ENCODE data around the gene UBE4B. TPM values are rescaled to one million over a fixed set of nuclear protein-coding genes. Genes with fewer than 3 reads are reported as not detected.

The UBE4B gene
- 30.8 and 39.3 TPM in 2 replicates for total RNA-seq

- TF ChIP-seq CTCF (conservative IDR thresholded peaks at IDR 0.05; ENCODE audit: low read depth, low read length), result peak; percentile 77
- H3K4me3 ChIP-seq (ENCODE audit: low read depth, low read length), result peak within 1 kb of the TSS; percentile 88
- DNase-seq (ENCODE audit: low read depth), result no peak
These were observed at the start of gene UBE4B for GRCh38 chr1:10032590-10033358. UBE4B (plus strand) TSS chr1:10032958; CDS start chr1:10033671, 713 bp downstream.

GRCh38 chr1:9984253-9984652 lies 48.5 kb upstream of the UBE4B start:
- H3K4me3 ChIP-seq (ENCODE audit: low read depth, low read length), result no peak overlapping the region
- no peak for DNase-seq (ENCODE audit: low read depth)
- no peak for TF ChIP-seq CTCF (conservative IDR thresholded peaks at IDR 0.05; ENCODE audit: low read depth, low read length)

GRCh38 chr1:9985001-9985400 lies 47.8 kb upstream of the UBE4B start:
- no peak overlapping the region for H3K4me3 ChIP-seq (ENCODE audit: low read depth, low read length)
- DNase-seq (ENCODE audit: low read depth), result no peak
- no peak for TF ChIP-seq CTCF (conservative IDR thresholded peaks at IDR 0.05; ENCODE audit: low read depth, low read length)

- TF ChIP-seq CTCF (conservative IDR thresholded peaks at IDR 0.05; ENCODE audit: low read depth, low read length), result no peak
- DNase-seq (ENCODE audit: low read depth), result no peak
- H3K4me3 ChIP-seq (ENCODE audit: low read depth, low read length), result no peak overlapping the region
These were observed 43.0 kb upstream of the UBE4B start for GRCh38 chr1:9989773-9990172.

- TF ChIP-seq CTCF (conservative IDR thresholded peaks at IDR 0.05; ENCODE audit: low read depth, low read length), result no peak
- no peak for DNase-seq (ENCODE audit: low read depth)
- H3K4me3 ChIP-seq (ENCODE audit: low read depth, low read length), result no peak overlapping the region
These were observed 41.8 kb upstream of the UBE4B start for GRCh38 chr1:9990944-9991343.

GRCh38 chr1:9992910-9993309 lies 39.8 kb upstream of the UBE4B start:
- DNase-seq (ENCODE audit: low read depth), result no peak
- no peak for TF ChIP-seq CTCF (conservative IDR thresholded peaks at IDR 0.05; ENCODE audit: low read depth, low read length)
- H3K4me3 ChIP-seq (ENCODE audit: low read depth, low read length), result no peak overlapping the region

- no peak for TF ChIP-seq CTCF (conservative IDR thresholded peaks at IDR 0.05; ENCODE audit: low read depth, low read length)
- no peak for DNase-seq (ENCODE audit: low read depth)
These were observed 39.1 kb upstream of the UBE4B start for GRCh38 chr1:9993561-9994075.

More at GRCh38 chr1:9993561-9994075, 39.1 kb upstream of the UBE4B start:
- no peak overlapping the region for H3K4me3 ChIP-seq (ENCODE audit: low read depth, low read length)

Data from epithelial cell of proximal tubule (primary cell).